Measurements from ENCODE around the gene STAC.

GRCh38 chr3:36365829-36366228, 14.5 kb upstream of the STAC start:
- TF ChIP-seq, protein P1, sequence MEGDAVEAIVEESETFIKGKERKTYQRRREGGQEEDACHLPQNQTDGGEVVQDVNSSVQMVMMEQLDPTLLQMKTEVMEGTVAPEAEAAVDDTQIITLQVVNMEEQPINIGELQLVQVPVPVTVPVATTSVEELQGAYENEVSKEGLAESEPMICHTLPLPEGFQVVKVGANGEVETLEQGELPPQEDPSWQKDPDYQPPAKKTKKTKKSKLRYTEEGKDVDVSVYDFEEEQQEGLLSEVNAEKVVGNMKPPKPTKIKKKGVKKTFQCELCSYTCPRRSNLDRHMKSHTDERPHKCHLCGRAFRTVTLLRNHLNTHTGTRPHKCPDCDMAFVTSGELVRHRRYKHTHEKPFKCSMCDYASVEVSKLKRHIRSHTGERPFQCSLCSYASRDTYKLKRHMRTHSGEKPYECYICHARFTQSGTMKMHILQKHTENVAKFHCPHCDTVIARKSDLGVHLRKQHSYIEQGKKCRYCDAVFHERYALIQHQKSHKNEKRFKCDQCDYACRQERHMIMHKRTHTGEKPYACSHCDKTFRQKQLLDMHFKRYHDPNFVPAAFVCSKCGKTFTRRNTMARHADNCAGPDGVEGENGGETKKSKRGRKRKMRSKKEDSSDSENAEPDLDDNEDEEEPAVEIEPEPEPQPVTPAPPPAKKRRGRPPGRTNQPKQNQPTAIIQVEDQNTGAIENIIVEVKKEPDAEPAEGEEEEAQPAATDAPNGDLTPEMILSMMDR (IDR thresholded peaks at IDR 0.05; ENCODE audit: insufficient read depth, low read length) = no peak
- TF ChIP-seq POLR2AphosphoS5 (IDR thresholded peaks at IDR 0.05; ENCODE audit: low read depth) = no peak
